Suprapubic skin (tissue), 3 donors: ENCODE measurements around the gene DISC1.

Experiments
- CTCF ChIP-seq, 2 donors: fragments of 200-600 bp in 1 of 2; fragments of 450-650 bp in 1 of 2; sonication (generic) in 1 of 2; IDR thresholded peaks; one replicate each; pipeline ENCODE4 v1.5.1; 2016 to 2019; ENCODE audit warnings: antibody characterized with exemption in 2 of 2, mild to moderate bottlenecking in 1 of 2, moderate library complexity in 1 of 2
- POLR2A ChIP-seq, 2 donors: fragments of 450-650 bp; IDR thresholded peaks; one replicate each; pipeline ENCODE4 v1.6.1; 2017; ENCODE audit warnings: antibody characterized with exemption in 2 of 2, mild to moderate bottlenecking in 2 of 2, moderate library complexity in 2 of 2

DNA sequence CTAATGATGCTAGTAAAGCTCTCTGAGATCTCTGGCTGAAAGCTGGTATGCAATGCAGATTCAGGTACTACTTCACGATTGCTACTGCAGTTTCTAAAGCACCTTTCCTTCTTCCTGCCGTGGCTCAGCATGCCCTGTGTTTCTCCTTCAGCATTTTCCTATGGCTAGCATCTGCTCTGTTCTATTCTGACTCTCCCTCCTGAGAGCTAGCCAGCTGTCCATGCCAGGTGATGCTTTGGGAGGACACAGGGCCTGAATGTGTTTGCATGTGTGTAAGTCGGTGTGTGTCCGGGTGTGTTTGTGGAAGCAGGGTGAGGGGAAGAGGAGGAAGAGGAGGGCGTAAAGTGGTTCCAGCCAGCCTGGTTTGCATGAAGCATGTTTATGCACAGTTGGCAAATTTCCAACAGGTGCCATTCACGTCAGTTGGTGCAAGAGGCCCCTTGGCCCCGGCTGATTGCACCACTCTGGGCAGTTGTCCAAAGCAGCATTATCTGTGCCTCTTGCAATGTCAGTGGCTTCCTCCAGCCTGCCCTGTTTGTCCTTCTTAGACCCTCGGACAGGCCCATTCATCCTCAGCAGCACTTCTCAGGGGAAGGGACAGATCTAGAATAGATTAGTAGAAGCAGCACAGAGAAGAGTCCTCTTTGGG is 433.3 kb downstream of the DISC1 start:
- TF ChIP-seq POLR2A (IDR thresholded peaks at IDR 0.05) = no peak
- TF ChIP-seq CTCF (IDR thresholded peaks at IDR 0.05) = no peak
